GM23338 (cell line): ENCODE data around the gene TUBB1. TPM values are rescaled to one million over a fixed set of nuclear protein-coding genes. Genes with fewer than 3 reads are reported as not detected.

Experiments
- ATAC-seq: fragments of 200-7000 bp; cut with Tn5 transposase; 3 replicates; pipeline ENCODE4 v1.9.1; 2020
- DNase-seq: peaks from one replicate; pipeline ENCODE4 v3.0.0-alpha.2; 2015; ENCODE audit warnings: low spot score
- H2AFZ ChIP-seq: fragments of 200-600 bp; sonication (generic); 2 replicates; pipeline ENCODE4 v1.8.0; 2016; ENCODE audit warnings: antibody characterized with exemption, mild to moderate bottlenecking, moderate library complexity
- H3F3A ChIP-seq: fragments of 200-600 bp; sonication (generic); replicated peaks from 2 replicates; pipeline ENCODE4 v1.8.0; 2017; ENCODE audit warnings: antibody characterized with exemption, mixed run types, low read depth
- H3K27ac ChIP-seq: fragments of 200-600 bp; sonication (generic); 2 replicates; pipeline ENCODE4 v1.6.1; 2016; ENCODE audit warnings: low read depth
- H3K27me3 ChIP-seq: fragments of 200-600 bp; sonication (generic); 2 replicates; pipeline ENCODE4 v1.8.0; 2016; ENCODE audit warnings: mild to moderate bottlenecking, mixed run types, moderate library complexity; ENCODE audit not compliant: insufficient read depth
- H3K36me3 ChIP-seq: fragments of 200-600 bp; sonication (generic); 2 replicates; pipeline ENCODE4 v1.8.0; 2016; ENCODE audit warnings: mild to moderate bottlenecking; ENCODE audit not compliant: insufficient read depth
- H3K4me1 ChIP-seq: fragments of 200-600 bp; sonication (generic); 2 replicates; pipeline ENCODE4 v1.8.0; 2016; ENCODE audit warnings: mild to moderate bottlenecking, moderate library complexity; ENCODE audit not compliant: insufficient read depth
- H3K4me2 ChIP-seq: fragments of 200-600 bp; sonication (generic); 2 replicates; pipeline ENCODE4 v1.7.1; 2017; ENCODE audit warnings: mixed run types
- H3K4me3 ChIP-seq: fragments of 200-600 bp; sonication (generic); 2 replicates; pipeline ENCODE4 v1.6.1; 2016; ENCODE audit warnings: mixed run types
- H3K79me2 ChIP-seq: fragments of 200-600 bp; sonication (generic); replicated peaks from 2 replicates; pipeline ENCODE4 v1.8.0; 2017; ENCODE audit warnings: mild to moderate bottlenecking; ENCODE audit not compliant: insufficient read depth
- H3K9me2 ChIP-seq: fragments of 200-600 bp; sonication (generic); 2 replicates; pipeline ENCODE4 v1.8.0; 2017; ENCODE audit not compliant: insufficient read depth
- H4K20me1 ChIP-seq: fragments of 200-600 bp; sonication (generic); replicated peaks from 2 replicates; pipeline ENCODE4 v1.8.0; 2017; ENCODE audit warnings: mild to moderate bottlenecking; ENCODE audit not compliant: insufficient read depth
- H3K27ac Mint-ChIP-seq: 2 replicates; pipeline ENCODE4 v1.8.0; 2020; ENCODE audit warnings: inconsistent platforms, mild to moderate bottlenecking, moderate library complexity, mixed read lengths
- H3K27me3 Mint-ChIP-seq: 3 replicates; pipeline ENCODE4 v1.8.0; 2022; ENCODE audit warnings: low read depth, mild to moderate bottlenecking, moderate library complexity, mixed read lengths, inconsistent platforms; ENCODE audit not compliant: insufficient read depth, poor library complexity
- H3K36me3 Mint-ChIP-seq: 3 replicates; pipeline ENCODE4 v1.8.0; 2021; ENCODE audit warnings: low read depth, mild to moderate bottlenecking, inconsistent platforms, moderate library complexity, mixed read lengths
- H3K4me1 Mint-ChIP-seq: 3 replicates; pipeline ENCODE4 v1.8.0; 2020; ENCODE audit warnings: mild to moderate bottlenecking, inconsistent platforms, mixed read lengths
- H3K4me3 Mint-ChIP-seq: 3 replicates; pipeline ENCODE4 v1.8.0; 2021; ENCODE audit warnings: moderate library complexity, mild to moderate bottlenecking, inconsistent platforms, mixed read lengths
- H3K9me3 Mint-ChIP-seq: 3 replicates; pipeline ENCODE4 v1.8.0; 2020; ENCODE audit warnings: moderate library complexity, mild to moderate bottlenecking, inconsistent platforms, mixed read lengths
- CREB1 ChIP-seq: fragments of 250-450 bp; sonication (Bioruptor Pico); IDR thresholded peaks from 2 replicates; pipeline ENCODE4 v1.5.0; 2020; ENCODE audit warnings: low read depth, mild to moderate bottlenecking, moderate library complexity
- EZH2phosphoT487 ChIP-seq: fragments of 200-600 bp; sonication (generic); IDR thresholded peaks from one replicate; pipeline ENCODE4 v1.8.1; 2018; ENCODE audit warnings: antibody characterized with exemption; ENCODE audit not compliant: unreplicated experiment
- JUNB ChIP-seq: IDR thresholded peaks from one replicate; pipeline ENCODE4 v1.6.1; 2016; ENCODE audit warnings: antibody characterized with exemption; ENCODE audit not compliant: unreplicated experiment
- POLR2AphosphoS5 ChIP-seq: IDR thresholded peaks from 2 replicates; pipeline ENCODE4 v1.6.1; 2016; ENCODE audit warnings: antibody characterized with exemption, low read depth
- REST ChIP-seq: IDR thresholded peaks from one replicate; pipeline ENCODE4 v1.6.1; 2018; ENCODE audit warnings: antibody characterized with exemption; ENCODE audit not compliant: unreplicated experiment
- STAT1 ChIP-seq: IDR thresholded peaks from one replicate; pipeline ENCODE4 v1.6.1; 2016; ENCODE audit warnings: antibody characterized with exemption; ENCODE audit not compliant: unreplicated experiment
- ZNF114 ChIP-seq: fragments of 250-450 bp; sonication (Bioruptor Pico); IDR thresholded peaks from 2 replicates; pipeline ENCODE4 v1.5.0; 2020; ENCODE audit warnings: mild to moderate bottlenecking, moderate library complexity
- ZNF331 ChIP-seq: fragments of 250-450 bp; sonication (Bioruptor Pico); IDR thresholded peaks from 2 replicates; pipeline ENCODE4 v1.5.0; 2020; ENCODE audit warnings: low read depth, mild to moderate bottlenecking, moderate library complexity
- ZNF462 ChIP-seq: fragments of 250-450 bp; sonication (Bioruptor Pico); IDR thresholded peaks from 2 replicates; pipeline ENCODE4 v1.5.0; 2020; ENCODE audit warnings: mild to moderate bottlenecking, moderate library complexity
- polyA plus RNA-seq: library from polyadenylated mRNA; unstranded; fragments of >200 nt; fragmentation: Nextera tagmentation; extraction: Ambion mirVana; gene quantifications from 2 replicates; pipeline ENCODE4 v1.2.1, GENCODE V29; 2016
- total RNA-seq: library from RNA; depleted of rRNA; stranded (reverse); fragments of >200 nt; shearing (Covaris generic); gene quantifications from 2 replicates; pipeline ENCODE4 v1.2.3, GENCODE V29; 2014
- TF ChIP-seq, protein P1 (sequence below), 2 experiments: fragments of 200-600 bp in 1 of 2; sonication (generic) in 1 of 2; conservative IDR thresholded peaks; 2 replicates each; pipeline versions ENCODE4 v1.5.1 to v1.6.1; 2016 to 2017; ENCODE audit warnings: antibody characterized with exemption in 2 of 2, low read depth in 2 of 2, mild to moderate bottlenecking in 2 of 2, moderate library complexity in 1 of 2

The TUBB1 gene
- total and polyA plus RNA-seq, 2 experiments from 2014 or later = not detected

GRCh38 chr20:58973179-58973578, 46.0 kb upstream of the TUBB1 start (continued):
- TF ChIP-seq REST = no peak

- H3K27me3 ChIP-seq = no peaks in the 10 kb centered on the region
- Mint-ChIP-seq H3K4me1 (peaks cover 11% of the 10 kb centered on the region), H3K9me3 (peaks cover 17% of the 10 kb centered on the region; the same call in 2 of the 3 replicates), H3K4me3 (no peak overlapping the region), H3K36me3 (no peaks in the 10 kb centered on the region; the same call in 2 of the 3 replicates), H3K27ac (no peak overlapping the region), H3K27me3 (peaks cover 8% of the 10 kb centered on the region)
- H3K4me1 ChIP-seq = peaks cover 5% of the 10 kb centered on the region; the same call in 1 of the 2 replicates
- ATAC-seq = no peak
- DNase-seq = no peak
- H2AFZ ChIP-seq = no peak overlapping the region
- H4K20me1 ChIP-seq = no peaks in the 10 kb centered on the region
- H3F3A ChIP-seq = no peaks in the 10 kb centered on the region
- H3K36me3 ChIP-seq = no peaks in the 10 kb centered on the region
- H3K4me2 ChIP-seq = no peak overlapping the region
- H3K9me2 ChIP-seq = no peaks in the 10 kb centered on the region
- no peak overlapping the region for H3K27ac ChIP-seq
- H3K4me3 ChIP-seq = no peak overlapping the region
- no peaks in the 10 kb centered on the region for H3K79me2 ChIP-seq
- TF ChIP-seq REST = no peak
- TF ChIP-seq, protein P1, sequence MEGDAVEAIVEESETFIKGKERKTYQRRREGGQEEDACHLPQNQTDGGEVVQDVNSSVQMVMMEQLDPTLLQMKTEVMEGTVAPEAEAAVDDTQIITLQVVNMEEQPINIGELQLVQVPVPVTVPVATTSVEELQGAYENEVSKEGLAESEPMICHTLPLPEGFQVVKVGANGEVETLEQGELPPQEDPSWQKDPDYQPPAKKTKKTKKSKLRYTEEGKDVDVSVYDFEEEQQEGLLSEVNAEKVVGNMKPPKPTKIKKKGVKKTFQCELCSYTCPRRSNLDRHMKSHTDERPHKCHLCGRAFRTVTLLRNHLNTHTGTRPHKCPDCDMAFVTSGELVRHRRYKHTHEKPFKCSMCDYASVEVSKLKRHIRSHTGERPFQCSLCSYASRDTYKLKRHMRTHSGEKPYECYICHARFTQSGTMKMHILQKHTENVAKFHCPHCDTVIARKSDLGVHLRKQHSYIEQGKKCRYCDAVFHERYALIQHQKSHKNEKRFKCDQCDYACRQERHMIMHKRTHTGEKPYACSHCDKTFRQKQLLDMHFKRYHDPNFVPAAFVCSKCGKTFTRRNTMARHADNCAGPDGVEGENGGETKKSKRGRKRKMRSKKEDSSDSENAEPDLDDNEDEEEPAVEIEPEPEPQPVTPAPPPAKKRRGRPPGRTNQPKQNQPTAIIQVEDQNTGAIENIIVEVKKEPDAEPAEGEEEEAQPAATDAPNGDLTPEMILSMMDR (conservative IDR thresholded peaks at IDR 0.05; ENCODE audit: low read depth in 2 of 2) = no peak
- no peak for TF ChIP-seq ZNF462 (CRISPR knock-in tag)
- TF ChIP-seq STAT1 = no peak
- TF ChIP-seq CREB1 (CRISPR knock-in tag) = no peak
- TF ChIP-seq POLR2AphosphoS5 = no peak
- TF ChIP-seq EZH2phosphoT487 = no peak
- TF ChIP-seq ZNF114 (CRISPR knock-in tag) = no peak
- TF ChIP-seq ZNF331 (CRISPR knock-in tag) = no peak
- no peak for TF ChIP-seq JUNB
Observed at GRCh38 chr20:58973866-58974265, 45.4 kb upstream of the TUBB1 start.
